Upper lobe of left lung (tissue), 6 donors: ENCODE measurements around the gene TNF. TPM values are rescaled to one million over a fixed set of nuclear protein-coding genes. Genes with fewer than 3 reads are reported as not detected.

Experiments
- ATAC-seq, 2 donors: fragments of 200-7000 bp; cut with Tn5 transposase; one replicate each; pipeline ENCODE4 v1.9.1; 2022; ENCODE audit warnings: mild to moderate bottlenecking in 2 of 2, moderate library complexity in 2 of 2; ENCODE audit not compliant: low FRiP score in 2 of 2
- DNase-seq, 2 donors: peaks; one replicate each; pipeline ENCODE4 v3.0.0-alpha.2; 2019 to 2020
- H3K27ac ChIP-seq, 4 donors: fragments of 200-600 bp; sonication (generic); one replicate each; pipeline ENCODE4 v1.5.1; 2016 to 2019
- H3K27me3 ChIP-seq, 4 donors: fragments of 200-600 bp; sonication (generic); one replicate each; pipeline ENCODE4 v1.5.1; 2017 to 2019
- H3K36me3 ChIP-seq, 4 donors: fragments of 200-600 bp; sonication (generic); one replicate each; pipeline ENCODE4 v1.5.1; 2016 to 2019
- H3K4me1 ChIP-seq, 4 donors: fragments of 200-600 bp; sonication (generic); one replicate each; pipeline ENCODE4 v1.5.1; 2018 to 2019
- H3K4me3 ChIP-seq, 4 donors: fragments of 200-600 bp; sonication (generic); one replicate each; pipeline ENCODE4 v1.5.1; 2017 to 2019; ENCODE audit warnings: mild to moderate bottlenecking in 2 of 4, moderate library complexity in 1 of 4
- H3K9me3 ChIP-seq, 4 donors: fragments of 200-600 bp; sonication (generic); one replicate each; pipeline ENCODE4 v1.5.1; 2018 to 2019
- EP300 ChIP-seq, 4 donors: sonication (generic); formaldehyde crosslinking; IDR thresholded peaks; one replicate each; pipeline ENCODE4 v1.5.1; 2017; ENCODE audit warnings: antibody characterized with exemption in 4 of 4, control low read depth in 2 of 4
- POLR2A ChIP-seq, 4 donors: fragments of 450-650 bp; IDR thresholded peaks; one replicate each; pipeline ENCODE4 v1.5.1; 2016 to 2017; ENCODE audit warnings: antibody characterized with exemption in 4 of 4, mild to moderate bottlenecking in 2 of 4
- POLR2AphosphoS5 ChIP-seq, 2 donors: sonication (generic); formaldehyde crosslinking; IDR thresholded peaks; one replicate each; pipeline ENCODE4 v1.5.1; 2017; ENCODE audit warnings: antibody characterized with exemption in 2 of 2
- WGBS, 2 donors: methylation state at CpG; one replicate each; pipeline ENCODE4 v1.1.5; 2017 to 2018; 5-methylcytosine and 5-hydroxymethylcytosine counted together
- total RNA-seq, 6 donors: library from RNA; depleted of rRNA in 4 of 6; stranded (reverse); fragments of >200 nt in 4 of 6; gene quantifications; one replicate each; pipeline versions ENCODE4 v1.1.0 to v1.2.1, GENCODE V29; 2016 to 2021
- TF ChIP-seq, protein P1 (sequence below), 6 experiments: fragments of 450-650 bp in 4 of 6; fragments of 200-600 bp in 2 of 6; sonication (generic) in 2 of 6; IDR thresholded peaks; one replicate each; pipeline ENCODE4 v1.5.1; 2016 to 2019; ENCODE audit warnings: antibody characterized with exemption in 6 of 6
- donor health status: DM: no; HTN: no; CAD: no; lungs with moderate emphysema.
- donor health status: DM: no; HTN: yes; CAD: no; lungs with severe emphysema.

TNF gene
- total RNA-seq, 6 donors from 2014 or later, result 0.33 to 6.6 (median 2.9) TPM

DNA sequence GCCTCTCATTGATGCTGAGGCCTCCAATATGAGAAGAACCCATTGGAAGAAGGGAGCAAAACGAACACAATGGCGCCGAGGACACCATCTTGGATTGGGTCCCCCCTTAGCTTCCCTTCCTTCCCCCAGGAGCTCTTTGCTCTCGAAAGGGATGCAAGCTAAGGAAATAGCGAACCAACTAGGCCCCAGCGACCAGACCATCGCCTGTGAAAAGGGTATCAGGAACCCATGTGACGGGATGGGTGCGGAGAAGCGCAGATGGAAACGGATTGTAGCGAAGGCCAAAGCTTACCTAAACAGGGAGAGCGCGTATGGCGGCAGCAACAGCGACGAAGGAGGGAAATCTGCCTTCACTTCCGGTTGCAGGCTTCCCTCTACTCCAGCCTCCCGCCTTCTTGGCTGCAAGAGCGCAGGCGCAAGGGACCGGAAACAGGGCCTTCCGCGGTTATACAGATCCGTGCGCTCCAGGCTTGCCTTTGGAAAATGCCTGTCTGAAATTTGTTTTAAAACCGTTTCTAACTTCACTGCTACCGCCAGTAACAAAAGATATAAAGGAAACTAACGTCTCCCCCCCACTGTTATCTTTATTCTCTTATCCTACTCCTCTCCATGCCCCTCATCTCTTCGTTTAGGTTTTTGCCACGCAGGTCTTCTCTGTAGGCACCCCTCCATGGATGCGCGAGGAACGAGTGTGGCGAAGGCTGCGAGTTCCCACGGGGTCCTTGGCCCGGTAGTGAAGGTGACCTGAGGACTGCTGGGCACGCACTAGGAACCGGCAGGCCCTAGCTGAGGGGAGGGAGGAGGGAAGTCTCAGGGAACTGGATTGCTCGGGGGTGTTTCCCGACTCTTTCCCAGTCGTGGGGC is 33.5 kb upstream of the TNF start, which contains the start of gene DDX39B:
DDX39B (minus strand) TSS at position 346 of the 864 bp plus-strand sequence. CDS start 1,471 bp downstream, outside the sequence.
- Histone ChIP-seq H3K4me1 (peaks cover 28 to 46% (median 40%) of the 10 kb centered on the region in 4 donors), H3K36me3 (peaks cover 13 to 36% (median 33%) of the 10 kb centered on the region in 4 donors), H3K4me3 (peak within 1 kb of the TSS; percentile 60 to 63 (median 62)), H3K27me3 (no peaks in the 10 kb centered on the region), H3K9me3 (no peaks in the 10 kb centered on the region), H3K27ac (peak within 1 kb of the TSS; percentile 89 to 99 (median 94))
- ATAC-seq (peak; percentile 95 to 96), DNase-seq (peak; percentile 87 to 96)
- WGBS, 2 donors, result 0 to 1% methylated on average over 41 to 43 of the region's 43 CpGs
- TF ChIP-seq, protein P1, sequence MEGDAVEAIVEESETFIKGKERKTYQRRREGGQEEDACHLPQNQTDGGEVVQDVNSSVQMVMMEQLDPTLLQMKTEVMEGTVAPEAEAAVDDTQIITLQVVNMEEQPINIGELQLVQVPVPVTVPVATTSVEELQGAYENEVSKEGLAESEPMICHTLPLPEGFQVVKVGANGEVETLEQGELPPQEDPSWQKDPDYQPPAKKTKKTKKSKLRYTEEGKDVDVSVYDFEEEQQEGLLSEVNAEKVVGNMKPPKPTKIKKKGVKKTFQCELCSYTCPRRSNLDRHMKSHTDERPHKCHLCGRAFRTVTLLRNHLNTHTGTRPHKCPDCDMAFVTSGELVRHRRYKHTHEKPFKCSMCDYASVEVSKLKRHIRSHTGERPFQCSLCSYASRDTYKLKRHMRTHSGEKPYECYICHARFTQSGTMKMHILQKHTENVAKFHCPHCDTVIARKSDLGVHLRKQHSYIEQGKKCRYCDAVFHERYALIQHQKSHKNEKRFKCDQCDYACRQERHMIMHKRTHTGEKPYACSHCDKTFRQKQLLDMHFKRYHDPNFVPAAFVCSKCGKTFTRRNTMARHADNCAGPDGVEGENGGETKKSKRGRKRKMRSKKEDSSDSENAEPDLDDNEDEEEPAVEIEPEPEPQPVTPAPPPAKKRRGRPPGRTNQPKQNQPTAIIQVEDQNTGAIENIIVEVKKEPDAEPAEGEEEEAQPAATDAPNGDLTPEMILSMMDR (IDR thresholded peaks at IDR 0.05), result peak in 2 of 6 experiments; percentile 4 to 28
- peak in 1 of 4 donors; percentile 56 for TF ChIP-seq EP300 (IDR thresholded peaks at IDR 0.05)
- TF ChIP-seq POLR2AphosphoS5 (IDR thresholded peaks at IDR 0.05), result peak; percentile 93 to 97
- peak; percentile 4 to 83 (median 77) for TF ChIP-seq POLR2A (IDR thresholded peaks at IDR 0.05)

GRCh38 chr6:31543639-31544038 is 31.7 kb upstream of the TNF start:
- ATAC-seq, result no peak
- TF ChIP-seq POLR2A (IDR thresholded peaks at IDR 0.05) (no peak), POLR2AphosphoS5 (IDR thresholded peaks at IDR 0.05) (no peak), EP300 (IDR thresholded peaks at IDR 0.05) (no peak)
- TF ChIP-seq, protein P1 (IDR thresholded peaks at IDR 0.05), result no peak
- WGBS, 2 donors, result 87 to 95% methylated on average over 6 of the region's 6 CpGs

DNA sequence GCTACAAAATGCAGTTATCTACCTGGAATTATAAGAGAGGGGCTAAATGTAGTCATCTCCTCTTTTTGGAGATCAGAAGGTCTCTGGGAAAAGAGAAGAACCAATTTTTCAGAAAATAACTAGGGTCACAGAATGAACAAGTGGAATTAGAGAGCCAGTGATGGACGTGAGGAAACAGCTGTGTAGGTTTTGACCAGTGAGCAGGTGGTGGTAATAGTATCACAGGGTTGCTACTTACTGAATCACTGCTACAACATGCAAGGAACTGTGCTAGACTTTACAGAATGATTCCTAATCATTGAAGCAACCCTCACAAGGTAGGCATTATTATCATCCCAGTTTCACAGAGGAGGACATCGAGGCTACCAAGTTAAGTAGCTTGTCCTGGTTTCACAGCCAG is 30.7 kb upstream of the TNF start:
- H3K9me3 ChIP-seq, result no peaks in the 10 kb centered on the region
- no peaks in the 10 kb centered on the region for H3K27me3 ChIP-seq
- no peak overlapping the region for H3K27ac ChIP-seq
- ATAC-seq, result no peak
- TF ChIP-seq EP300 (IDR thresholded peaks at IDR 0.05) (no peak), POLR2AphosphoS5 (IDR thresholded peaks at IDR 0.05) (no peak), POLR2A (IDR thresholded peaks at IDR 0.05) (no peak)
- TF ChIP-seq, protein P1 (IDR thresholded peaks at IDR 0.05), result no peak
- no peak for DNase-seq
- no peak overlapping the region for H3K4me3 ChIP-seq
- peaks cover 30 to 50% (median 38%) of the 10 kb centered on the region in 4 donors for H3K4me1 ChIP-seq
- H3K36me3 ChIP-seq, result peaks cover 5 to 15% (median 8%) of the 10 kb centered on the region in 4 donors
- WGBS, 2 donors, result 79 to 80% methylated on average over 2 of the region's 2 CpGs

More at GRCh38 chr6:31543639-31544038, 31.7 kb upstream of the TNF start:
- Histone ChIP-seq H3K27me3 (no peaks in the 10 kb centered on the region), H3K4me1 (peaks cover 37 to 58% (median 47%) of the 10 kb centered on the region in 4 donors), H3K4me3 (no peak overlapping the region), H3K36me3 (peaks cover 8 to 18% (median 16%) of the 10 kb centered on the region in 4 donors), H3K9me3 (no peaks in the 10 kb centered on the region), H3K27ac (no peak overlapping the region)
- DNase-seq, result no peak

DNA sequence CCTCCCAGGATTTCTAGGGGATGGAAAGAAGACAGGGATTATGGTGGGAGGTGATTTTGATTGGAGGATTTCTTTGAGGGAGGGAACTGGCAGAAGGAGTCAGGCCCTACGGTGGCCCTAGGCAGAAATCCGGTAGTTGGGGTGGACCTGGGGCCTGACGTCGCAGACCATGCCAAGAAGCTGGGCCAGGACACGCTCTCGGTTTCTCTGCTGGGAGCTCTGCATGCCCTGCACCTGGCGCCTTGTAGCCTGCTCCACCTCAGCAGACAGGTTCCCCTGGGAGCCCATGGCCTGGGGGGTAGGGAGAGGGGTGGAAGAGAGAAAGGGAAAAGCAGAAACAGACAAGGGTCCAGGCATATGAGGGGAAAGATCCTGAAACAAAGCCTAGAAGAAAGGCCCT is 30.1 kb upstream of the TNF start:
- no peak overlapping the region for H3K4me3 ChIP-seq
- H3K27me3 ChIP-seq, result no peaks in the 10 kb centered on the region
- no peaks in the 10 kb centered on the region for H3K9me3 ChIP-seq
- TF ChIP-seq, protein P1 (IDR thresholded peaks at IDR 0.05), result no peak
- 85 to 90% methylated on average over 7 of the region's 7 CpGs for WGBS, 2 donors
- ATAC-seq, result no peak
- no peak for DNase-seq
- peaks cover 0 to 14% (median 7%) of the 10 kb centered on the region in 4 donors for H3K36me3 ChIP-seq
- no peak overlapping the region for H3K27ac ChIP-seq
- peaks cover 23 to 44% (median 31%) of the 10 kb centered on the region in 4 donors for H3K4me1 ChIP-seq
